HEK293 (cell line): ENCODE measurements around the gene PKIB.

Source experiments
- CTCF ChIP-seq: fragments of 450-650 bp; formaldehyde crosslinking; IDR thresholded peaks from 2 replicates; pipeline ENCODE4 v1.5.1; 2016; ENCODE audit warnings: missing biosample characterization, missing genetic modification characterization
- GLI4 ChIP-seq: fragments of 450-650 bp; formaldehyde crosslinking; IDR thresholded peaks from 2 replicates; pipeline ENCODE4 v1.5.1; 2016; ENCODE audit warnings: missing biosample characterization, missing genetic modification characterization
- HOXA7 ChIP-seq: sonication (generic); formaldehyde crosslinking; IDR thresholded peaks from 2 replicates; pipeline ENCODE4 v1.8.1; 2022; ENCODE audit warnings: missing genetic modification reagents, borderline replicate concordance
- IKZF3 ChIP-seq: fragments of 450-650 bp; IDR thresholded peaks from 2 replicates; pipeline ENCODE4 v1.5.0; 2018; ENCODE audit warnings: missing biosample characterization, mild to moderate bottlenecking, missing genetic modification characterization, moderate library complexity
- REST ChIP-seq: fragments of 450-650 bp; formaldehyde crosslinking; IDR thresholded peaks from 2 replicates; pipeline ENCODE4 v1.5.1; 2016; ENCODE audit warnings: missing biosample characterization, missing genetic modification characterization
- YY1 ChIP-seq: fragments of 450-650 bp; formaldehyde crosslinking; IDR thresholded peaks from 2 replicates; pipeline ENCODE4 v1.5.1; 2018; ENCODE audit warnings: missing biosample characterization, missing genetic modification characterization
- ZBTB49 ChIP-seq: fragments of 450-650 bp; formaldehyde crosslinking; IDR thresholded peaks from 2 replicates; pipeline ENCODE4 v1.5.1; 2016; ENCODE audit warnings: missing biosample characterization, missing genetic modification characterization, low read depth
- ZNF2 ChIP-seq: fragments of 450-650 bp; formaldehyde crosslinking; IDR thresholded peaks from 2 replicates; pipeline ENCODE4 v1.5.1; 2016; ENCODE audit warnings: missing biosample characterization, missing genetic modification characterization
- ZNF214 ChIP-seq: fragments of 450-650 bp; formaldehyde crosslinking; IDR thresholded peaks from 2 replicates; pipeline ENCODE4 v1.5.1; 2017; ENCODE audit warnings: missing biosample characterization, mild to moderate bottlenecking, missing genetic modification characterization, borderline replicate concordance
- ZNF585B ChIP-seq: fragments of 450-650 bp; formaldehyde crosslinking; IDR thresholded peaks from 2 replicates; pipeline ENCODE4 v1.5.1; 2016; ENCODE audit warnings: missing biosample characterization, missing genetic modification characterization

- TF ChIP-seq ZNF2 (tag by site-specific recombination): no peak
- TF ChIP-seq REST (tag by site-specific recombination): no peak
- TF ChIP-seq CTCF: no peak
- TF ChIP-seq ZNF585B (tag by site-specific recombination): no peak
- TF ChIP-seq IKZF3: no peak
- no peak for TF ChIP-seq ZBTB49 (tag by site-specific recombination)
- no peak for TF ChIP-seq YY1
- no peak for TF ChIP-seq GLI4 (tag by site-specific recombination)
- no peak for TF ChIP-seq ZNF214
- no peak for TF ChIP-seq HOXA7
Measured at GRCh38 chr6:122651604-122652003, 41.4 kb downstream of the PKIB start.
